Choroid plexus epithelial cell (primary cell): Measurements from ENCODE around the gene TXNDC17.
"Not testable (repeated sequence)": the region's sequence is repeated elsewhere in the genome, so short reads cannot be mapped to it uniquely, and the experiment has no call there.

ENCODE experiments used
- DNase-seq: peaks from one replicate; pipeline ENCODE4 v3.0.0-alpha.2; 2010; ENCODE audit warnings: low read depth
- H3K4me3 ChIP-seq: 2 replicates; pipeline ENCODE4 v1.5.1; 2011; ENCODE audit warnings: low read depth, mild to moderate bottlenecking, control low read depth, low read length, moderate library complexity
- CTCF ChIP-seq: conservative IDR thresholded peaks from 2 replicates; pipeline ENCODE4 v1.5.1; 2011; ENCODE audit warnings: low read depth, mild to moderate bottlenecking, control low read depth, inconsistent platforms, low read length, moderate library complexity

Gene TXNDC17

GRCh38 chr17:6691546-6691945, 50.7 kb downstream of the TXNDC17 start:
- H3K4me3 ChIP-seq = no peak overlapping the region
- no peak for TF ChIP-seq CTCF
- DNase-seq = no peak

GRCh38 chr17:6691958-6692357, 51.1 kb downstream of the TXNDC17 start:
- not testable (repeated sequence) for DNase-seq, H3K4me3 ChIP-seq
